Keratinocyte (primary cell): Measurements from ENCODE around the gene PAN3. TPM values are rescaled to one million over a fixed set of nuclear protein-coding genes. Genes with fewer than 3 reads are reported as not detected.

Experiments
- DNase-seq: peaks from one replicate; pipeline ENCODE4 v3.0.0-alpha.2; 2011; ENCODE audit warnings: low read depth, missing footprints, low spot score
- FAIRE-seq: peaks from 2 replicates; lab custom pipeline; 2011; peaks lifted over from hg19 to GRCh38; lab: Jason Lieb, UNC
- H2AFZ ChIP-seq: 2 replicates; pipeline ENCODE4 v1.6.0; 2012; ENCODE audit warnings: low read length, control low read depth, inconsistent platforms; ENCODE audit not compliant: control insufficient read depth
- H3K27ac ChIP-seq: 2 replicates; pipeline ENCODE4 v1.5.1; 2011; ENCODE audit warnings: low read length; ENCODE audit not compliant: control insufficient read depth, insufficient read depth
- H3K27me3 ChIP-seq: 3 replicates; pipeline ENCODE4 v1.6.0; 2011; ENCODE audit warnings: low read length; ENCODE audit not compliant: control insufficient read depth, insufficient read depth; ENCODE audit errors: extremely low read depth
- H3K36me3 ChIP-seq, 2 experiments: 2 replicates in 1 of 2; 3 replicates in 1 of 2; pipeline ENCODE4 v1.5.1; 2011; ENCODE audit warnings: low read length in 2 of 2, mild to moderate bottlenecking in 1 of 2; ENCODE audit not compliant: control insufficient read depth in 2 of 2, insufficient read depth in 2 of 2; ENCODE audit errors: extremely low read depth in 1 of 2
- H3K4me1 ChIP-seq: 3 replicates; pipeline ENCODE4 v1.5.1; 2011; ENCODE audit warnings: low read length; ENCODE audit not compliant: control insufficient read depth, insufficient read depth; ENCODE audit errors: extremely low read depth
- H3K4me2 ChIP-seq: 3 replicates; pipeline ENCODE4 v1.6.0; 2011; ENCODE audit warnings: low read depth, low read length; ENCODE audit not compliant: control insufficient read depth, insufficient read depth; ENCODE audit errors: extremely low read depth
- H3K4me3 ChIP-seq, 3 experiments: fragments of 200-600 bp in 1 of 3; sonication (generic) in 1 of 3; 2 replicates in 2 of 3; 3 replicates in 1 of 3; pipeline ENCODE4 v1.5.1; 2011 to 2016; ENCODE audit warnings: low read length in 3 of 3, mild to moderate bottlenecking in 3 of 3, control low read depth in 2 of 3, inconsistent platforms in 1 of 3, low read depth in 1 of 3, mixed read lengths in 1 of 3, mixed run types in 1 of 3, moderate library complexity in 1 of 3; ENCODE audit not compliant: control insufficient read depth in 2 of 3, insufficient read depth in 2 of 3; ENCODE audit errors: extremely low read depth in 1 of 3
- H3K79me2 ChIP-seq: 2 replicates; pipeline ENCODE4 v1.6.0; 2012; ENCODE audit warnings: low read length; ENCODE audit not compliant: control insufficient read depth, insufficient read depth
- H3K9ac ChIP-seq: 3 replicates; pipeline ENCODE4 v1.6.0; 2011; ENCODE audit warnings: low read length; ENCODE audit not compliant: control insufficient read depth, insufficient read depth; ENCODE audit errors: extremely low read depth
- H3K9me1 ChIP-seq: 3 replicates; pipeline ENCODE4 v1.6.0; 2011; ENCODE audit warnings: low read length; ENCODE audit not compliant: control insufficient read depth, insufficient read depth; ENCODE audit errors: extremely low read depth
- H3K9me3 ChIP-seq: 2 replicates; pipeline ENCODE4 v1.5.1; 2012; ENCODE audit warnings: low read depth, low read length; ENCODE audit not compliant: control insufficient read depth
- H4K20me1 ChIP-seq: 3 replicates; pipeline ENCODE4 v1.6.0; 2011; ENCODE audit warnings: low read length; ENCODE audit not compliant: control insufficient read depth, insufficient read depth; ENCODE audit errors: extremely low read depth
- EZH2 ChIP-seq: IDR thresholded peaks from one replicate; pipeline ENCODE4 v1.6.1; 2012; ENCODE audit warnings: inconsistent platforms, mild to moderate bottlenecking, low read length, moderate library complexity
- dilution Hi-C: fragments of 300-500 bp; cut with MboI; formaldehyde crosslinking; loops from one replicate; pipeline ENCODE4 v1.7.0; 2020; ENCODE audit warnings: low sequenced_read_pairs; ENCODE audit not compliant: extremely low pct_ligation_motif_present
- polyA plus RNA-seq, 5 experiments: library from polyadenylated mRNA; depleted of rRNA in 3 of 5; stranded (reverse) in 3 of 5; stranded (forward) in 1 of 5; unstranded in 1 of 5; fragments of >200 nt; gene quantifications; 1 replicate in 1 of 5; 2 replicates in 3 of 5; 3 replicates in 1 of 5; pipeline versions ENCODE4 v1.2.1 to v1.2.3, GENCODE V29; 2011 to 2012; ENCODE audit warnings: missing spikeins in 2 of 5, low read depth in 1 of 5, low replicate concordance in 1 of 5
- TF ChIP-seq, protein P1 (sequence below), 3 experiments: IDR thresholded peaks in 1 of 3; conservative IDR thresholded peaks in 1 of 3; optimal IDR thresholded peaks in 1 of 3; 2 replicates in 2 of 3; 3 replicates in 1 of 3; pipeline versions ENCODE3 to v1.5.1; 2011; ENCODE audit warnings: low read length in 3 of 3, mild to moderate bottlenecking in 3 of 3, moderate library complexity in 2 of 3, control low read depth in 1 of 3, inconsistent platforms in 1 of 3; ENCODE audit not compliant: insufficient read depth in 2 of 3; ENCODE audit errors: extremely low read depth in 1 of 3

The PAN3 gene
- polyA plus RNA-seq, 1 donor (not counting 4 experiments of a cell fraction or from before 2014, with no cell fraction given) = 16.8 TPM

DNA sequence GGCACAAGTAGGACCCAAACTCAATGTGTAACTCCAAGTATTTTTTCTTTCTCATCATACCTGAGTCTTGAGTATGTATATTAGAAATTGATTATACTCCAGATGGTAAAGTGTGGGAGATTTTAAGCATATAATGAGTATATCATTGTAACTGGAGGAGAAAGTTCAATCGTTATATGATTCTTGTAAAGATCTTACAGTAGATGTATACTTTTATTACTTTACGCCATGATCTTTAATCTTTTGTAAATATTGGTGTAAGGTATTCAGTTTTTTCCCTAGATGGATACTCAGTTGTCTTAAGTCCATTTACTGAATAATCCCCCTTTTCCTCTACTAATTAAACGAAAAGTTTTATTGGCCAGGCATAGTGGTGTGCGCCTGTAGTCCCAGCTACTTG, 25.2 kb downstream of the PAN3 start:
- H3K27me3 ChIP-seq = no peaks in the 10 kb centered on the region
- no peak overlapping the region for H3K4me3 ChIP-seq
- FAIRE-seq (no peak), DNase-seq (no peak)
- no peak overlapping the region for H3K9ac ChIP-seq
- no peaks in the 10 kb centered on the region for H4K20me1 ChIP-seq
- TF ChIP-seq, protein P1, sequence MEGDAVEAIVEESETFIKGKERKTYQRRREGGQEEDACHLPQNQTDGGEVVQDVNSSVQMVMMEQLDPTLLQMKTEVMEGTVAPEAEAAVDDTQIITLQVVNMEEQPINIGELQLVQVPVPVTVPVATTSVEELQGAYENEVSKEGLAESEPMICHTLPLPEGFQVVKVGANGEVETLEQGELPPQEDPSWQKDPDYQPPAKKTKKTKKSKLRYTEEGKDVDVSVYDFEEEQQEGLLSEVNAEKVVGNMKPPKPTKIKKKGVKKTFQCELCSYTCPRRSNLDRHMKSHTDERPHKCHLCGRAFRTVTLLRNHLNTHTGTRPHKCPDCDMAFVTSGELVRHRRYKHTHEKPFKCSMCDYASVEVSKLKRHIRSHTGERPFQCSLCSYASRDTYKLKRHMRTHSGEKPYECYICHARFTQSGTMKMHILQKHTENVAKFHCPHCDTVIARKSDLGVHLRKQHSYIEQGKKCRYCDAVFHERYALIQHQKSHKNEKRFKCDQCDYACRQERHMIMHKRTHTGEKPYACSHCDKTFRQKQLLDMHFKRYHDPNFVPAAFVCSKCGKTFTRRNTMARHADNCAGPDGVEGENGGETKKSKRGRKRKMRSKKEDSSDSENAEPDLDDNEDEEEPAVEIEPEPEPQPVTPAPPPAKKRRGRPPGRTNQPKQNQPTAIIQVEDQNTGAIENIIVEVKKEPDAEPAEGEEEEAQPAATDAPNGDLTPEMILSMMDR (optimal IDR thresholded peaks at IDR 0.05 in 1 of 3, IDR thresholded peaks at IDR 0.05 in 1 of 3, conservative IDR thresholded peaks at IDR 0.05 in 1 of 3; ENCODE audit: extremely low read depth in 1 of 3, insufficient read depth in 2 of 3, low read length in 3 of 3) = no peak
- TF ChIP-seq EZH2 = no peak
- no peaks in the 10 kb centered on the region for H3K9me3 ChIP-seq
- no peak overlapping the region for H2AFZ ChIP-seq
- H3K4me2 ChIP-seq = no peak overlapping the region
- H3K79me2 ChIP-seq = peaks cover 70% of the 10 kb centered on the region
- dilution Hi-C loops = no loop called here
- no peak overlapping the region for H3K27ac ChIP-seq
- no peaks in the 10 kb centered on the region for H3K9me1 ChIP-seq
- H3K36me3 ChIP-seq = no peaks in the 10 kb centered on the region
- H3K4me1 ChIP-seq = no peaks in the 10 kb centered on the region

DNA sequence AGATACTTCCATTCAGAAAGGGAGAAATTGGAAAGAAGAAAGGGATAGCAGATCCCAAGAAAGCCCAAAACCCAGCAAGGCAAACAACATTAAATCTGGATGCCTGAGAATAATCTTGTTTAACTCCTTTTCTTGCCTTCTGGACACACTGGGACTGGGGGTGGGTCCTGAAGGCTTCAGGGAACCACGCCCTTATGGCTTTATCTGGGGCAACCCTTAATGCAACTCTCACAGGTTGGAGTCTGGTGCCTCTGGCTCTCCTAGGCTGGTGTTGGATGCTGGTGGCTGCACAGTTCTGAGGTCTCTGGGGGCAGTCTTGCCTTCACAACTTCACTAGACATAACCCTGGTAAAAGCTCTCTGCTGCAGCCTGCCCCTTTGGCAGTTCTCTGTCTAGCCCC, 27.9 kb downstream of the PAN3 start:
- Histone ChIP-seq H3K36me3 (no peaks in the 10 kb centered on the region), H3K4me3 (no peak overlapping the region), H3K27me3 (no peaks in the 10 kb centered on the region), H2AFZ (no peak overlapping the region), H3K9me3 (no peaks in the 10 kb centered on the region), H3K4me2 (no peak overlapping the region), H3K27ac (no peak overlapping the region), H3K4me1 (no peaks in the 10 kb centered on the region), H3K79me2 (peaks cover 54% of the 10 kb centered on the region), H4K20me1 (no peaks in the 10 kb centered on the region), H3K9ac (no peak overlapping the region), H3K9me1 (no peaks in the 10 kb centered on the region)
- DNase-seq = no peak
- dilution Hi-C loops = no loop called here
- no peak for FAIRE-seq
- TF ChIP-seq, protein P1 (optimal IDR thresholded peaks at IDR 0.05 in 1 of 3, IDR thresholded peaks at IDR 0.05 in 1 of 3, conservative IDR thresholded peaks at IDR 0.05 in 1 of 3; ENCODE audit: extremely low read depth in 1 of 3, insufficient read depth in 2 of 3, low read length in 3 of 3) = no peak
- no peak for TF ChIP-seq EZH2
